H1 (cell line): ENCODE data around the gene LPIN2. TPM values are rescaled to one million over a fixed set of nuclear protein-coding genes. Genes with fewer than 3 reads are reported as not detected.

Source experiments
- CTCF ChIA-PET: fragments of 300-600 bp; sonication (Branson Sonifier 250); formaldehyde crosslinking; loops from one replicate; lab custom pipeline; 2021; ENCODE audit not compliant: partially characterized antibody; lab: Charles Lee
- POLR2A ChIA-PET: fragments of 300-600 bp; sonication (Branson Sonifier 250); formaldehyde crosslinking; loops from one replicate; lab custom pipeline; 2021; ENCODE audit warnings: inconsistent platforms; ENCODE audit not compliant: partially characterized antibody; lab: Charles Lee
- DNase-seq, 2 experiments: peaks; one replicate each; pipeline versions ENCODE4 v3.0.0 to v3.0.0-alpha.2; 2010 to 2022; ENCODE audit warnings: low spot score in 2 of 2, low read depth in 1 of 2, mixed read lengths in 1 of 2
- FAIRE-seq: peaks from 2 replicates; lab custom pipeline; 2011; peaks lifted over from hg19 to GRCh38; lab: Jason Lieb, UNC
- H2AFZ ChIP-seq: 2 replicates; pipeline ENCODE4 v1.8.1; 2012; ENCODE audit warnings: low read length, inconsistent platforms
- H2AK5ac ChIP-seq: 2 replicates; pipeline ENCODE4 v1.6.1; 2013; ENCODE audit warnings: low read depth, low read length
- H2BK120ac ChIP-seq: replicated peaks from 2 replicates; pipeline ENCODE3; 2013; ENCODE audit warnings: low read depth, low read length, inconsistent platforms
- H2BK12ac ChIP-seq: 2 replicates; pipeline ENCODE4 v1.6.1; 2013; ENCODE audit warnings: low read depth, low read length
- H2BK15ac ChIP-seq: 2 replicates; pipeline ENCODE4 v1.6.1; 2013; ENCODE audit warnings: low read length
- H2BK20ac ChIP-seq: 2 replicates; pipeline ENCODE4 v1.6.1; 2013; ENCODE audit warnings: low read length
- H2BK5ac ChIP-seq: 2 replicates; pipeline ENCODE4 v1.6.1; 2013; ENCODE audit warnings: low read depth, low read length
- H3K14ac ChIP-seq: 2 replicates; pipeline ENCODE4 v1.6.1; 2013; ENCODE audit warnings: inconsistent platforms; ENCODE audit not compliant: insufficient read length
- H3K18ac ChIP-seq: 2 replicates; pipeline ENCODE4 v1.6.1; 2013; ENCODE audit warnings: low read length; ENCODE audit errors: extremely low read depth
- H3K23ac ChIP-seq: 2 replicates; pipeline ENCODE4 v1.6.1; 2013; ENCODE audit warnings: inconsistent platforms; ENCODE audit not compliant: insufficient read length
- H3K23me2 ChIP-seq: 2 replicates; pipeline ENCODE4 v1.6.1; 2013; ENCODE audit warnings: low read depth, low read length
- H3K27ac ChIP-seq: 2 replicates; pipeline ENCODE4 v1.6.1; 2011; ENCODE audit warnings: low read depth, low read length, inconsistent platforms
- H3K27me3 ChIP-seq, 4 experiments: replicated peaks in 1 of 4; 1 replicate in 1 of 4; 2 replicates in 3 of 4; pipeline versions ENCODE4 v1.6.1 to v1.8.1; 2011 to 2013; ENCODE audit warnings: low read length in 3 of 4, mild to moderate bottlenecking in 3 of 4, inconsistent platforms in 2 of 4, mixed read lengths in 2 of 4, moderate library complexity in 1 of 4; ENCODE audit not compliant: control insufficient read depth in 3 of 4, insufficient read depth in 3 of 4; ENCODE audit errors: extremely low read depth in 1 of 4
- H3K36me3 ChIP-seq, 4 experiments: 2 replicates each; pipeline versions ENCODE4 v1.6.1 to v1.8.1; 2011 to 2013; ENCODE audit warnings: mild to moderate bottlenecking in 4 of 4, low read length in 3 of 4, moderate library complexity in 2 of 4, control low read depth in 1 of 4, inconsistent platforms in 1 of 4; ENCODE audit not compliant: insufficient read depth in 4 of 4, control insufficient read depth in 2 of 4
- H3K4ac ChIP-seq: replicated peaks from 2 replicates; pipeline ENCODE3; 2013; ENCODE audit warnings: low read length, low read depth, mixed read lengths, inconsistent platforms; ENCODE audit not compliant: insufficient read length
- H3K4me1 ChIP-seq, 4 experiments: replicated peaks in 1 of 4; 1 replicate in 1 of 4; 2 replicates in 3 of 4; pipeline versions ENCODE4 v1.6.1 to v1.8.1; 2011 to 2013; ENCODE audit warnings: low read length in 3 of 4, inconsistent platforms in 2 of 4, mixed read lengths in 1 of 4; ENCODE audit not compliant: insufficient read depth in 4 of 4, control insufficient read depth in 3 of 4
- H3K4me2 ChIP-seq, 2 experiments: 2 replicates each; pipeline versions ENCODE4 v1.6.1 to v1.8.1; 2011 to 2013; ENCODE audit warnings: low read depth in 2 of 2, low read length in 2 of 2, control low read depth in 1 of 2, inconsistent platforms in 1 of 2, mild to moderate bottlenecking in 1 of 2; ENCODE audit not compliant: insufficient read depth in 1 of 2
- H3K4me3 ChIP-seq, 4 experiments: fragments of 200-600, 300-600 bp in 1 of 4; sonication (generic), shearing (Covaris generic), sonication (Bioruptor Twin) in 1 of 4; 2 replicates each; pipeline versions ENCODE4 v1.5.1 to v1.8.1; 2011 to 2016; ENCODE audit warnings: low read length in 4 of 4, low read depth in 3 of 4, control low read depth in 2 of 4, inconsistent platforms in 2 of 4, mild to moderate bottlenecking in 2 of 4, mixed read lengths in 1 of 4, moderate library complexity in 1 of 4; ENCODE audit not compliant: insufficient read depth in 2 of 4; ENCODE audit errors: extremely low read depth in 1 of 4
- H3K56ac ChIP-seq: replicated peaks from 2 replicates; pipeline ENCODE3; 2013; ENCODE audit warnings: low read depth, mild to moderate bottlenecking, mixed read lengths, low read length, inconsistent platforms; ENCODE audit not compliant: insufficient read length
- H3K79me1 ChIP-seq: 2 replicates; pipeline ENCODE4 v1.6.1; 2013; ENCODE audit warnings: low read depth, low read length, control low read depth
- H3K79me2 ChIP-seq, 2 experiments: 2 replicates each; pipeline versions ENCODE4 v1.6.1 to v1.8.1; 2012 to 2013; ENCODE audit warnings: low read length in 2 of 2, mild to moderate bottlenecking in 2 of 2, inconsistent platforms in 1 of 2; ENCODE audit not compliant: insufficient read depth in 2 of 2, control insufficient read depth in 1 of 2
- H3K9ac ChIP-seq, 4 experiments: replicated peaks in 1 of 4; 1 replicate in 1 of 4; 2 replicates in 3 of 4; pipeline versions ENCODE4 v1.6.1 to v1.8.1; 2011 to 2013; ENCODE audit warnings: low read depth in 3 of 4, low read length in 3 of 4, control low read depth in 2 of 4, mild to moderate bottlenecking in 2 of 4, moderate library complexity in 2 of 4, inconsistent platforms in 1 of 4; ENCODE audit errors: extremely low read depth in 1 of 4
- H3K9me3 ChIP-seq, 2 experiments: 2 replicates each; pipeline versions ENCODE4 v1.6.1 to v1.8.1; 2012 to 2013; ENCODE audit warnings: mild to moderate bottlenecking in 2 of 2, moderate library complexity in 2 of 2, control low read depth in 1 of 2, inconsistent platforms in 1 of 2, low read depth in 1 of 2, low read length in 1 of 2, mixed read lengths in 1 of 2; ENCODE audit not compliant: insufficient read depth in 2 of 2
- H4K20me1 ChIP-seq, 2 experiments: replicated peaks in 1 of 2; 2 replicates each; pipeline versions ENCODE3 to v1.8.1; 2011 to 2013; ENCODE audit warnings: inconsistent platforms in 2 of 2, low read length in 2 of 2, mild to moderate bottlenecking in 1 of 2; ENCODE audit not compliant: insufficient read depth in 2 of 2, control insufficient read depth in 1 of 2
- H4K5ac ChIP-seq: 2 replicates; pipeline ENCODE4 v1.6.1; 2013; ENCODE audit warnings: low read length, low read depth, mixed read lengths, inconsistent platforms; ENCODE audit not compliant: insufficient read length
- H4K8ac ChIP-seq: 2 replicates; pipeline ENCODE4 v1.8.0; 2013; ENCODE audit warnings: mild to moderate bottlenecking, moderate library complexity, low read length, inconsistent platforms; ENCODE audit not compliant: insufficient read depth; ENCODE audit errors: extremely low read depth
- H4K91ac ChIP-seq: replicated peaks from 2 replicates; pipeline ENCODE3; 2013; ENCODE audit warnings: low read length, mixed read lengths, inconsistent platforms; ENCODE audit not compliant: insufficient read length
- CBX5 ChIP-seq: fragments of 300-800, 300-1000 bp; sonication (generic); IDR thresholded peaks from 2 replicates; pipeline ENCODE4 v1.7.1; 2016; ENCODE audit warnings: antibody characterized with exemption, low read length, low read depth
- CREB1 ChIP-seq: IDR thresholded peaks from 2 replicates; pipeline ENCODE4 v1.6.1; 2012; ENCODE audit warnings: inconsistent platforms
- FOSL1 ChIP-seq: IDR thresholded peaks from 2 replicates; pipeline ENCODE4 v1.6.1; 2011; ENCODE audit warnings: mild to moderate bottlenecking, low read depth, low read length, moderate library complexity; ENCODE audit not compliant: insufficient read depth
- HDAC2 ChIP-seq, 2 experiments: fragments of 300-600 bp in 1 of 2; sonication (generic) in 1 of 2; IDR thresholded peaks; 2 replicates each; pipeline ENCODE4 v1.6.1; 2011 to 2012; ENCODE audit warnings: low read depth in 2 of 2, low read length in 2 of 2, mild to moderate bottlenecking in 2 of 2, moderate library complexity in 2 of 2, borderline replicate concordance in 1 of 2, inconsistent platforms in 1 of 2
- JUN ChIP-seq: IDR thresholded peaks from 2 replicates; pipeline ENCODE4 v1.6.1; 2011; ENCODE audit warnings: low read depth, mild to moderate bottlenecking, improper control_type of control experiment, low read length
- RAD21 ChIP-seq, 2 experiments: IDR thresholded peaks in 1 of 2; conservative IDR thresholded peaks in 1 of 2; 2 replicates each; pipeline ENCODE4 v1.6.1; 2011; ENCODE audit warnings: low read depth in 2 of 2, low read length in 2 of 2, improper control_type of control experiment in 1 of 2, inconsistent platforms in 1 of 2, mild to moderate bottlenecking in 1 of 2, moderate library complexity in 1 of 2
- RFX5 ChIP-seq: IDR thresholded peaks from 2 replicates; pipeline ENCODE4 v1.6.1; 2011; ENCODE audit warnings: low read depth, low read length, improper control_type of control experiment, borderline replicate concordance
- SAP30 ChIP-seq: fragments of 300-600 bp; sonication (generic); IDR thresholded peaks from 2 replicates; pipeline ENCODE4 v1.7.1; 2012; ENCODE audit warnings: low read length, moderate library complexity, mild to moderate bottlenecking, inconsistent platforms; ENCODE audit not compliant: insufficient read depth, insufficient replicate concordance
- SP1 ChIP-seq: IDR thresholded peaks from 2 replicates; pipeline ENCODE4 v1.6.1; 2011; ENCODE audit warnings: low read depth, low read length
- SRF ChIP-seq: IDR thresholded peaks from 2 replicates; pipeline ENCODE4 v1.6.1; 2011; ENCODE audit warnings: mild to moderate bottlenecking, low read depth, low read length, moderate library complexity
- SUZ12 ChIP-seq: fragments of 200-600 bp; sonication (generic); IDR thresholded peaks from 2 replicates; pipeline ENCODE4 v1.6.1; 2012; ENCODE audit warnings: mild to moderate bottlenecking, inconsistent platforms, low read length, moderate library complexity, mixed read lengths
- TBP ChIP-seq: IDR thresholded peaks from 2 replicates; pipeline ENCODE4 v1.6.1; 2011; ENCODE audit warnings: low read depth, low read length, improper control_type of control experiment
- TEAD4 ChIP-seq: IDR thresholded peaks from 2 replicates; pipeline ENCODE4 v1.6.1; 2012; ENCODE audit warnings: low read depth, low read length, inconsistent platforms, mixed read lengths
- YY1 ChIP-seq: IDR thresholded peaks from 2 replicates; pipeline ENCODE4 v1.6.1; 2011; ENCODE audit warnings: low read depth, mild to moderate bottlenecking, low read length
- WGBS, 2 experiments: shearing (Covaris generic) in 1 of 2; methylation state at CpG; one replicate each; pipeline versions ENCODE4 v1.1.6 to v1.1.7; 2013 to 2015; ENCODE audit warnings: low lambda C conversion rate in 2 of 2, mixed read lengths in 2 of 2, inconsistent platforms in 1 of 2, low coverage in 1 of 2, missing lambda C conversion rate in 1 of 2; ENCODE audit not compliant: insufficient replicate concordance in 2 of 2, insufficient coverage in 1 of 2, insufficient read length in 1 of 2; ENCODE audit errors: extremely low coverage in 1 of 2, missing lambda C conversion rate in 1 of 2; 5-methylcytosine and 5-hydroxymethylcytosine counted together
- polyA plus RNA-seq, 7 experiments: library from polyadenylated mRNA; depleted of rRNA in 3 of 7; stranded (reverse) in 5 of 7; unstranded in 2 of 7; fragments of >200 nt in 5 of 7; fragments of 200-250 nt in 2 of 7; gene quantifications; 1 replicate in 5 of 7; 2 replicates in 1 of 7; 4 replicates in 1 of 7; pipeline versions ENCODE4 v1.2.1 to v1.2.3, GENCODE V29; 2011 to 2013; ENCODE audit warnings: missing spikeins in 2 of 7, mixed read lengths in 2 of 7
- total RNA-seq: library from RNA; stranded (reverse); fragmentation: NEBNext Ultra II Directional; extraction: Animal tissue kit (Norgen Biotek cat#: 25700); gene quantifications from 2 replicates; pipeline ENCODE4 v1.2.1, GENCODE V29; 2021

LPIN2 gene
- total and polyA plus RNA-seq, 2 of the 8 experiments (the other 6 are each of a cell fraction or from before 2014, with no cell fraction given) = 7.4 to 14.2 TPM

DNA sequence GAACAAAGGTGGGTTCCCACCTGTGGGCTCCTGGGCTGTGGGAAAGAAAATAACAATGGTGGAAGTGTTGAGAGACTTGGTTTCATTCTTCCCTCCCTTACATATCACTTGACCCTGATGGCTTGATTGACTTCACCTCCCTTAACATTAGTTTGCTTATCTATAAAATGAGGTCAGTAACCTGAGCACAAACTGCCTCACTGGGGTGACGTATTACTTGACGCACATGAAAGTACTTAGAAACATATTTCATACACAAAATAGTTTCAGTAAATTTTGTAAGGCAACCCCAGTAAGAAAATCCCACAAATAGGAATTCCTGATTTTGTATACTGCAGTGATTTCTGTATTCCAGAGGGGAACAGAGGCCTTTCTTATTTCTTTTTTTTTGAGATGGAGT lies 29.4 kb upstream of the LPIN2 start:
- no peaks in the 10 kb centered on the region for H4K20me1 ChIP-seq
- H3K23me2 ChIP-seq = no peaks in the 10 kb centered on the region
- H3K9ac ChIP-seq = no peak overlapping the region
- H3K79me2 ChIP-seq = no peaks in the 10 kb centered on the region
- no peaks in the 10 kb centered on the region for H3K27me3 ChIP-seq
- H3K9me3 ChIP-seq = no peaks in the 10 kb centered on the region
- no peaks in the 10 kb centered on the region for H3K36me3 ChIP-seq
- WGBS, 2 experiments = 95% methylated on average over 2 of the region's 2 CpGs; no CpG with 5 or more reads in 1 of the 2 experiments
- H3K4me1 ChIP-seq = no peaks in the 10 kb centered on the region
- no peak overlapping the region for H2BK20ac ChIP-seq
- H4K91ac ChIP-seq = no peak overlapping the region
- no peak overlapping the region for H4K8ac ChIP-seq
- no peak overlapping the region for H2AK5ac ChIP-seq
- H3K4me2 ChIP-seq = no peak overlapping the region
- H3K79me1 ChIP-seq = no peaks in the 10 kb centered on the region
- no peak overlapping the region for H2BK5ac ChIP-seq
- FAIRE-seq = no peak
- H3K23ac ChIP-seq = no peak overlapping the region
- ChIA-PET POLR2A (interaction anchor here (0.6 kb wide), 1 partner anchor 43 kb away, joined by 5 read pairs; no protein-coding TSS in a partner anchor), CTCF (interaction anchor here (0.8 to 1.8 kb wide), 3 partner anchors 20 to 95 kb away, joined by 3 to 6 read pairs (median 6); no protein-coding TSS in a partner anchor)
- H3K4ac ChIP-seq = no peak overlapping the region
- H2BK12ac ChIP-seq = no peak overlapping the region
- H3K27ac ChIP-seq = no peak overlapping the region
- H2BK120ac ChIP-seq = no peak overlapping the region
- H2AFZ ChIP-seq = no peak overlapping the region
- no peak overlapping the region for H3K14ac ChIP-seq
- no peak overlapping the region for H3K56ac ChIP-seq
- no peak overlapping the region for H4K5ac ChIP-seq
- H3K4me3 ChIP-seq = no peak overlapping the region
- no peak overlapping the region for H2BK15ac ChIP-seq
- no peak overlapping the region for H3K18ac ChIP-seq
- DNase-seq = no peak
- TF ChIP-seq HDAC2 (IDR thresholded peaks at IDR 0.05; ENCODE audit: borderline replicate concordance in 1 of 2, low read depth in 2 of 2, low read length in 2 of 2) (no peak), SP1 (no peak), RFX5 (no peak), YY1 (no peak), CREB1 (no peak), TEAD4 (no peak), SUZ12 (no peak), CBX5 (no peak), JUN (no peak), SRF (no peak), FOSL1 (no peak), SAP30 (no peak), RAD21 (IDR thresholded peaks at IDR 0.05 in 1 of 2, conservative IDR thresholded peaks at IDR 0.05 in 1 of 2; ENCODE audit: low read depth in 2 of 2, low read length in 2 of 2) (no peak), TBP (no peak)
